Activated T-cell treated with anti-CD3 and anti-CD28 coated beads, Interleukin-2, amount 50 U/mL, for 1 hour (primary cell): ENCODE results near the gene IMPDH1.

Experiments
- DNase-seq: peaks from one replicate; pipeline ENCODE4 v3.0.0-alpha.2; 2020

Gene IMPDH1

DNA sequence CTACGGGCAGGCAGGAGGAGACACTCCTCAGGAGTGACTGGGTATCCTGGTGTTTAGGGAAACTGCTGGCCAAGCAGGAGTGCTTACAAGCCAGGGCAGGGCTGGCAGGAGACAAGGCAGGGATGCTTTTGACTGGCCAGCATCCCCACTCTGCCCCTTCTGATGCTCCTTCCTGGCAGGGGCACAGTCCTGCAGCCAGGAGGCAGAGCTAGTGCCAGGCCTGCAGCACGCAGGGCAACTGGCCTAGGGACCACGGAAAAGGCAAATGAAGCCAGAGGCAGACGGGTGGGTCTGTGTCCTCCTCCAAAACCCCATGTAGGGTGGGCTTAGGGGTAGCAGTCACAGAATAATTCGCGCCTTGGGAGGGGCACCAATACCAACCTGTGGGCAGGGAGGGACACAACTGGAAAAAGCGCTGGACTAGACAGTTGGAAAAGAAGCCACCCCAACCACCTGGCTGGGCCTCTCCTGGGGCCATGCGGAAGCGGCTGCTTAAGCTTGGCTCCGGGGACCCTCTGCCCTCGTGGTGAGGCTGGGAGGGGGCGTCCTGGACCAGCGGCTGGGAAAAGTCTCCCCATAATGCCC is 4.8 kb downstream of the IMPDH1 start:
- DNase-seq = peak; percentile 28

DNA sequence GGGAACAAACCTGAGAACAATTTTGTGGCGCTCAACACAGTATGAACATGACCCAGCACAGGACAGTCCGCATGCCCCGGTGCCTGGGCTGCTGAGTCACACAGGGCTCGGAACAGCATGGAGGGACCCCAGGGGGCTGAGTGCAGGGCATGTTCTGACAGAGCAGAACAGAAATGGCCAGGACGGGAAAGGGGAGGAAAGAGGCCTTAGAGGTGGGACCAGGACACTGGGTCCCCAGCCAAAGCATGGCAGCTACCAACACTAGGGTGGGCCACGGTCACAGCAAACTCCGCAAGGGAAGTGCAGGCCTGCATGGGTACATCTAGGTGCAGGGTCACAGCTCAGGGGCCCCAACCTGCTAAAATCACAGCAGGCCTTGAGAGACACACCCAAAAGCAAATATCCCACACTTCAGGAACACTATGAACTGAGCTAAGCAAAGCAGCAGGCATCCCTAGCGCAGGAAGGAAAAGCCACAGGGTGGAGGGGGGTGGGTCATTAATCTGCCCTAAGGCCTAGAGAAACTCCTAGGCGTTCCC is 5.6 kb downstream of the IMPDH1 start:
- DNase-seq = no peak

DNA sequence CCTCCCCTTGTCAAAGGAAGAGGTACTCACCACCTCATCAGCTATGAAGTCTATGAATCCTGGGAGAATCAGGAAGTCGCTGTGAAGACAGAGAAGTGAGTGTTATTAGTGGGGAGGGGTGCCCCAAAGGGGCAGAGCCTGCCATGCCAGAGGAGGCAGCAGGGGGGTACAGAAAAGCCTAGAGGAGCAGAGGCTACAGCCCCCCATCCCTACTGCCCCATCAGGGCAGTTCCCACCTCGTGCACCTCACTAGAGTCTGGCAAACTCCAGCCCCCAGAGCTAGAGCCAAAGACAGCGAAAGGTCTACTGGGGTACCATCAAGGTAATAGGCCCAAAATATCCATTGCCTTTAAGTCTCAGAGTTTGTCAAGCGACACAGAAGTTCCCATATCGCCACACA is 6.1 kb downstream of the IMPDH1 start:
- DNase-seq = no peak

DNA sequence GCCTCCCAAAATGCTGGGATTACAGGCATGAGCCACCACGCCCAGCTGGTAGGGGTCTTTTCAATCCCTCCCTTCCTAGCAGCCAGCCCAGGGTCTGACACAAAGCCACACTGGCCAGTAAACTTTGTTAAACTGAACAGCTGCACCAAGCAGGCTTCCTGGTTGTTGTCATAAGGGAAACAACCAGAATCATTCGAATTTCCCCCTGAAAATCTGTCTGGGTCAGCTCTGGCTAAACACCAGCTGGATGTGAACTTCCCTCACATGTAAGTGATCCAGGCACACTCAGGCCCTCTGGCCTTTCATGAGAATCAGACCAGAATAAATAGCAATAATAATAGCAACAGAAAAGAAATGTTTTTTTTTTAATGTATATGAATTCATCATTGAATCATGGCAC is 7.4 kb downstream of the IMPDH1 start:
- DNase-seq = no peak

DNA sequence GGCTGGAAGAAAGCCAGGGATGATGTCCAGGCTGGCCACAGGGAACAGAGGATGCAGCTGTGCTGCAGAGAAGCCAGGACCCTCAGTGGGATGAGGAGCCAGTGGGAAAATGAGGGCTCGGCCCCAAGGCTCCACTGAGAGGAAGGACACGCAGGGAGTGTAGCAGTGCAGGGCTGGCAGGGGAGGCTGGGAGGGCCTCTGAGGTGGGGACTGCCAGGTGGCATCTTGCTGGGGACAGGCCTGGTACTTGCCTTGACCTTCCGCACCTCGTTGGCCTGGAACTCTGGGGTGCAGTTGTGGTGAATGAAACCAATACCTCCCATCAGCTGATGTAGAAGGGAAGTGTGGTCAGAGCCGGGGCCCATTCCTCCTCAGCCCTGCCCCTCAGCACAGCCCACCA is 9.2 kb downstream of the IMPDH1 start:
- DNase-seq = no peak

DNA sequence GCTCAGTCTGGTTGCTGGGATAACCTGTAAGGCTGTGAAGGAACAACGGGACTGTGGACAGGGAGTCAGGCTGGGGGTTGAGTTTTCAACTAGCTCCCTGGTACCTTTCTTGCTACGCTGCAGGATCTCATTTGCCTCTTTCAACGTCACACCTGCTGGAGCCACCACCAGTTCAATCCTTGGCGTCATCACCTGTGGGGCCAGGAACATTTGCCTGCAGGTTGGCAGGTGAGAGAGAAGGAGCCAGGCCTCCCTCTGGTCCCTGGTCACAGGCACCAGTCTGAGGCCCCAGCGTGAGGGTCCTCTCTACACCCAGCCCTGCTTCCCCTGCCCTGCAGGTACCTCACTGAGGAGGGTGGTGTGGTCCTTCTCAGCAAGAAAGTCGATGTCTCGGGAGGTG is 9.8 kb downstream of the IMPDH1 start:
- no peak for DNase-seq

DNA sequence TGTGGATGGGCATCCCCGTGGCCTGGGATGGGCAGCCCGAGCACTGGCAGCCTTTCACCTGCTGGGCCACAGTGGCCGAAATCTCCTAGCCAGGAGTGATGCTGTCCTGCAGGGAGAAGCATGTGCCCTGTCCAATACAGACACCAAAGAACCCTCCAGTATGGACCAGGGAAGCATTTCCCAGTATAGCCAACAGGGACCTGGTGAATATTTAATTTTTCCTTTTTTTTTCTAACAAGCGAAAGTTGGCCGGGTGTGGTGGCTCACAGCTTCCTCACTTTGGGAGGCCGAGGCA is 11.0 kb downstream of the IMPDH1 start:
- no peak for DNase-seq

DNA sequence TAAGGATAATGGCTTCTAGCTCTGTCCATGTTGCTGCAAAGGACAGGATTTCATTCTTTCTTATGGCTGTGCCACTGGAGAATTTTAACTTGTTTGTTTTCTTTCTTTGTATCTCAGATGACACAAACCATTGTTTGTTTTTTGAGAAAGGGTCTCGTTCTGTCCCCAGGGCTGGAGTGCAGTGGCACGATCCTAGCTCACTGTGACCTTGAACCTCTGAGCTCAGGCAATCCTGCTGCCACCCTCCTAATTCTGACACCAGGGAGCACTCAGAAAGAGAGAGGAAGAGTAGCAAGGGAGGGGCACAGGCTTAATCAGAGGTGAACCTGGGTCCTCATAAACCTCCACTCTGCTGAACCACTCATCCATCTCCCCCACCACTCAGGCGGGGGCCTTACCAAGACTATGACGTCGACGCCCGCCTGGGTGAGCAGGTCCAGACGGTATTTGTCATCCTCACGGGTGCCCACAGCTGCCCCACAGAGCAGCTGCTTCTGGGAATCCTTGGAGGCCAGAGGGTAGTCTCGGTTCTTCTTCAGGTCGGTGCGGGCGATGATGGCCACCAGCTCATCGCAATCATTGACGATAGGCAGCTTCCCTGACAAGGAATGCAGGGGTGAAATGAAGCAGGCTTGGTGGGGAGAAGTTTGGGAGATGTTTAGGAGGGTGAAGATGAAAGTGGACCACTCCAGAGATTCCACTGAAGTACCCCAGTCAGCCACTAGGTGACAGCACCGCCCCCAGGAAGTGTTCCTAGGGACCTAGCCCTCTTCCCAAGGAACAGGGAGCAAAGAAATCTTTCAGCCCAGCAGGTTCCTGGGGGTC is 11.6 kb downstream of the IMPDH1 start:
- DNase-seq = peak; percentile 54

DNA sequence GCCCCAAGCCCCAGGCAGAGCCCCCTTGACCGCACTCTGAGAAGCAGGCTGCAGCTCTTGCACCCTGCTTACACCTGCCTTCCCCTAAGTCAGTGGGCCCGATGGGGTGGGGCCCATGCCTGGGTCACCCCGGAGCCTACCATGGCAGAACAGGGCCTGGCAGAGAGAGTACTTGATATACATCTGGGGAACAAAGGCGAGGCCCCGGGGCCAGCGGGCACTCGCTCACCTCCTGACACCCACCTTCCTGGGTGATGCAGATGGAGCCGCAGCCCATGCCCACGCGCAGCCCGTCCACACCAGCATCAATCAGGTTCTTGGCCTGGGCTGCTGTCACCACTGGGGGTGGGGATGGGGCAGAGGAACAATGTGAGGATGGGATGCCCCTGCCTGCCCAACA is 13.4 kb downstream of the IMPDH1 start:
- DNase-seq = no peak

DNA sequence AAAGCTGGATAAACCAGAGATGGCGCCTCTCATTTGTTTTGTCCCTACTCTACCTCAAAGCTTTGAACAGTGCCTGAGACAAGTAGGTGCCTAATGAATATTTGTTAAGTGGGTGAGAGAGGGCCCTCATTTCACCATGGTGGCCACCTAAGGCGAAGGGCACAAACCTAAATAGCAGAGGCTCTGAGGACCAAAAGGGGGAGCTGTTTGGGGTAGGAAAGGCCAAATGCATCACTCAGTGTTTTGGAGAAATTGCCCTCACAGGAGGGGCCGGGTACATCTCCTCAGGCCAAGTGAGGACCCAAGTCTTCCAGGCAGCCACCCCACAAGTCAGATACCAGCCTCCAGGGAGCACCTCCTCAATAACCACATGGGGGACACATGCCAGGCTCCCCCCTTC is 14.0 kb downstream of the IMPDH1 start:
- no peak for DNase-seq

DNA sequence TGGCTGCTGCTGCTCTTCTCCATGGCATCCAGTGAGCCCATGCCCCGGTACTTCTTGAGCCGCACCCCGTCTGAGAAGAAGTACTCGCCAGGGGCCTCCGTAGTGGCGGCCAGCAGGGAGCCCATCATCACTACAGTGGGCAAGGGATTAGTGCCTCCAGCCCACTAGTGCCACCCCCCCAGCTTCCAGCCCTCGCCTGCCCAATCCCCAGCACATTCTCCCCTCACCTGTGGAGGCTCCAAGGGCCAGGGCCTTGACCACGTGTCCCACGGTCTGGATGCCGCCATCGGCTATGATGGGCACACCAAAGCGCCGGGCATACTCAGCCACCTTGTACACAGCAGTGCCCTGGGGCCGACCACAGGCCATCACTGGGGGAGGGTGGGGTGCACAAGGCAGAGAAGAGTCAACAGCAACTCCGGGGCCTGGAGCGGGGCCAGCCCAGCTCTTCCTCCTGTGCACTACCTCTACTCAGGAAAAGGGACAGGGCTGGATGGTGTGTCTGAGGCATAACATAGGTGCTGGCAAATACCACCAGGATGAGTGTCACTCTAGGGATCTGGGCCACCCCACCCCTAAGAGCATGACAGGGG is 14.8 kb downstream of the IMPDH1 start:
- DNase-seq = no peak

DNA sequence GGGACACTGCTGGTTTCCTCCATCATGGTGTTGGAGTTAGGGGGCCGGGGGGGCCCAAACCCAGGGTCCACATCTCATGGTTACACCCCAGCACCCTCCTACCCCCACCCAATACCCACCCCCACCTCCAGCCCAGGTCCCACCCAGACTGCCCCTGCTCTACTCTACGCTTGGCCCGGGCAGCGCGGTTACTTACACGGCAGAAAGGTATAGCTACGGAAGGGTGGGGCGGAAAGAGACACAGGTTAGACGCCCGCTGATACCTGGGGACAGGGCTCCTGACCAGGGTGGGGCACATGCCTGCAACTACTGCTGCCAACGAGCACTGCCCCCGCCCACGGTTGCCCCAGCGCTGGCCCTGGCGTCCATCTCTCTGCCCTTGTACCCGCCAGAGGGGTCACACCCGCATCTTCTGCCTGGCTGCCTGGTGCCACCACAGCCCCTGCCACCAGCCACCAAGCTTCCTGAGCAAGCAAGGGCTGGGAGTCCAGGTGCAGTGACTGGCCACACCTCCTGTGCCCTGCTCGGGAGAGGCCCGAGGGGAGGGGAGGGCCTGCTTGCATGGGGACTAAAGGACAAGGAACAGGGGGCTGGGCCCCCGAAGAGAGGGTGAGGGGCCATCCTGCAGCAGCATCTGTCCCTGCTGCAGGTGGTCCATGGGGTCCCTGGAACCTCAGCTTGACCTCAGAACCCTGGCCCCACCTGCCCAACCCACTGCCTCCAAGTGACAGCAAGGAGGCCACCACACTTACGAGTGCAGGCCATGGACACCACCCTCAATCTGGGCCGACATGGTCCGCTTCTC is 16.1 kb downstream of the IMPDH1 start:
- DNase-seq = no peak

DNA sequence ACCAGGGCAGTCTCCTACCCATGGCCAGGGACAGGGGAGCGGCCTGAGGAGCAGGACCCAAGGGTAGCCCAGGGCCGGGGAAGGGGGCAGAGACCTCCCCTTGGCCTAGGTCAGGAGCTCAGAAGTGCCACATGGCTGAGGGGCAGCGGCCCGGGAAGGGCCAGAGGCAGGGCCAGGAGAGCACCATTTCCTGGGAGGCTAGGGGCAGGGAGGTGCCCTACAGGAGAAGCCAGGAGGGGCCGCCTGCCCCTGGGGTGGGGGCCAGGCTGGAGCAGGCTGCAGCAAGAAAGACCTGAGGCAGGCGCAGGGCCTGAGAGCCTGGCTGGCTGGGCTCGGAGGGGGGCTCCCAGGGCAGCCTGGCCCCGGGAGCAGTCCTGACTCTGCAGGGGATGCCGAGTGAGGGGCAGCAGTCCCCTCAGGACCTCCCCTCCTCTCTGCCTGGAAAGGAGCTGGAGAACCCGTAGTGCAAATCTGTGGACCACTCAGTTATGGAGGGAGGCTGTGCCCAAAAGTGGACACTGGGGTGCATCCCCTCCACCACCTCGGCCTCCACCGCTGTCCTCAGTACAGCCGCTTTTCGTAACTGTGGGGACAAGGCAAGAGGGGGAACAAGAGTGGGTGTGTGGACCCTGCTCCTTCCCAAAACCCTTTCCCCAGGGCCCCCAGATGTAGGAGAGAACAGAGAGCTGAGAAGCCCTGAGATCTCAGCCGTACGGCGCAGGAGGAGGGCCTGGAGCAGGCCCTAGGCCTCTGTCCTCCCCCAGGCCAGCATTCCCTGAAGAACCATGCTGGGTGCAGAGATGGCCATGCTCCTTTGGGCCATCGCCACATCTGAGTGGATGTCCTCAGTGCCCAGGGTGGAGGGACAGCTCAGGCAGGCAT is 17.1 kb downstream of the IMPDH1 start:
- no peak for DNase-seq

DNA sequence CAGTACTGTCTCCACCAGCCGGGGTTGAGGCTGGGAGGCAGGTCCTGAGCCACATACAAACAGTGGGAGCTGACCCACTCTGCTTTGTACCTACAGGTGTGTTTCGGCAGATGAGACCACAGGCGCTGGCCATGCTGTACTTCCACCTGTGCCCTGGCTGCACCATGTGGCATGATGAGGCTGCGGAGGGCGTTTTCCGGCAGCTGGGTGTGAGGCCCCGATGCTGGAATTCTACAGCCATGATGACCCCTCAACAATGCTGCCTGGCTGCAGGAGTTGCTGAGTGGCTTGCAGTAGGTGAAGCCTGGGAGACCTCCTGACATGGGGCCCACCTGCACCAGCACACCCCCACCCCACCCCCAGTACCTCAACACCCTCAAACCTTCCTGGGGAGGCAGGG is 18.0 kb downstream of the IMPDH1 start:
- DNase-seq = no peak

DNA sequence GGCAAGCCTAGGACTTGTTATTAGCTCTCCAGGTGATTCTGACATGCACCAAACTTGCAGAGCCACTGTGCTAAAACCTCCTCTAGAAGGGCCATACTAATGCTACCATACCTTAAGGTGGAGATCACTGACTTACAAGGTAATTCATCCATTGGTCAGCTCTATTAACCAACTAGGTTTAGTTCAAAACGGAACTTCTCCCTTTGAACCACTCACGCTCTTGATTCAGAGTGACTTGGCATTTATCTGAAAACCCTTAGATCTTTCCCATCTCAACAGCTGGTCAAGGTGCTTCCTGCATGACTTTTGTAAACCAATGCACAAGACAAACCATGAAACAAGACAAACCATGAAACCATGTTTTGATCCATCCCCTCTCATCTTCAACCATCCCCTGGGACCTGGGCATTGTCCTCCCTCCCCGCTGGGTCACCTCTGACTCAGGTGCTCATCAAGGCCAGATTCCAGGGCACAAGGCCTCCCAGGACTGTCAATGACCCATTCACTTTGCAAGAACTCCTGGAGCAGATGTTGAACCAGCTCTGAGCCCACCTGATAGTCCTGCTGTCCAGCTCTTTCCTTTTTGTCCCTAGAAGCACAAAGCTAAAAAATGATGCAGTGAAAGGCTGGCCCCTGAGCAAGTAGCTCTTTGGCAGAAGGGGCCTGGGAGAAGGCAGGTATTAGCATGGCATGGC is 18.8 kb downstream of the IMPDH1 start:
- DNase-seq = no peak

DNA sequence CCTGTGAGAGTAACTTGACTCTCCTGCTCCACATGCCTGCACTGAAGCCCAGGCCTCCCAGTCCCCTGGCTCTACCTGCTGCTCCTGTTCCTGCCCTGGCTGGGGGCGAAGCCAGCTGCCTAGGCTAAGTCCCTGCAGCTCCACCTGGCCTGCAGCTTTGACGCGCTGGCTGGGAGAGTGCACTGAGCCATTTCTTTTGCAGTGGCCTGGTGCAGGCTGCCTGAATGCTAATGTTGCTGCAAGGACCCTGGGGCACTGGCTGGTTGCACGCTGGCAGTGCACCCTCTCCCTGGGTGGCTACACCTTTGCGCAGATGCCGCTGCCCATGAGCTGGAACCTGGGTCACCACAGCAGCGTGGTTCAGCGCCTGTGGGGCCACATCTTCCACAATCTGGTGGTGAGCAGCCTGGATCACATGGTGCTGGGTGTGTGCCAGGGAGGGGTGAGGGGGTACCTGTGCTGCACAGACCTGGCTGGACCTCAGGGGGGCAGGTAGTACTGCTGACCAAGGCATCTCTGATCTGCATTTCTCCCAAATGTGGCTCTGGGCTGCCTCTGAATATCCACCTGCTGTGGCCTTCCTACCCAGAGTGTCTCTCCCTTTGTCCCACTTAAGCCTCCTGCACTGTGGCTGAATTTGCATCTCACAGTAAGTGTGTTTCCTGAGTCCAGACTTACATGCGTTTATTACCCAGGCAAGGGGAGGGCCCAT is 20.0 kb downstream of the IMPDH1 start:
- no peak for DNase-seq

DNA sequence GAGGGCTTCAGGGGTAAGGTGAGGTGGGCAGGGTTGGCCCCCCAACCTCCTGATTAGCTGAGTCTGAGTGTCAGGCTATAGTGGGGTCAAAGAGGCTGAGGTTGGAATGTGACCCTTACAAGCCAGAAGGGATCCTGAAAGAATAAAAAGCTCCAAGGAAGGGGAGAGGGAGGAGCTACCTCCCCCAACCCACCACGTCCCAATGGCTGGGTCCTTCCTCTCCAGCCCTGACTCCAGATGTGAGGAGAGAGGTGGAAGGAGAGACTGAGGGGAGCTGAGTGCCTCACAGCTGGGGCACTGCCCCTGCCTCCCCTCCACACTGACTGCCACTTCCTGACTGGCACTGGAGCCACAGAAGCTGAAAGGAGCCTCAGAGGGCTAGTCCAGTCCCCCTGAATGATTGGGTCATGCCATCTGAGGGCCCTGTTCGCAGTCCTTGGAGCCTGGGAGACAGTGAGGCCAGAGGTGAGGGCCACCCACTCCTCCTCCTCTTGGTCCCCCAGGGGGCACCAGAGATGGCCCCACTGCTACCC is 20.6 kb downstream of the IMPDH1 start:
- no peak for DNase-seq

DNA sequence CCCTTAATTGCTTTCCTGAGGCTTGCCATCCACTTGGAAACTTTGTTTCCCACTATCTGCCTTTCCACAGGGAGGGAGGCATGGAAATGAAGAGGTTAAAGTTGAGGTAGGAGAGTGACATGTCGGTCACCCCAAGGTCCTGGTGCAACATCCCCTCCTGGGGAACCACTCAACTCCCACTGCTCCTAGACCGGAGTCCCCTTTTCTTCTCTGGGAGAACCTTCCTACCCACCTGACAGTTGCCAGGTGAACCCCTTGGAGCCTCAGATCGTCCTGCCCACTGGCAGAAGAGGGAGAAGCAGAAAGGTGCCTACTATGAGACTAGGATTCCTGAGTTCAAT is 21.7 kb downstream of the IMPDH1 start:
- no peak for DNase-seq

DNA sequence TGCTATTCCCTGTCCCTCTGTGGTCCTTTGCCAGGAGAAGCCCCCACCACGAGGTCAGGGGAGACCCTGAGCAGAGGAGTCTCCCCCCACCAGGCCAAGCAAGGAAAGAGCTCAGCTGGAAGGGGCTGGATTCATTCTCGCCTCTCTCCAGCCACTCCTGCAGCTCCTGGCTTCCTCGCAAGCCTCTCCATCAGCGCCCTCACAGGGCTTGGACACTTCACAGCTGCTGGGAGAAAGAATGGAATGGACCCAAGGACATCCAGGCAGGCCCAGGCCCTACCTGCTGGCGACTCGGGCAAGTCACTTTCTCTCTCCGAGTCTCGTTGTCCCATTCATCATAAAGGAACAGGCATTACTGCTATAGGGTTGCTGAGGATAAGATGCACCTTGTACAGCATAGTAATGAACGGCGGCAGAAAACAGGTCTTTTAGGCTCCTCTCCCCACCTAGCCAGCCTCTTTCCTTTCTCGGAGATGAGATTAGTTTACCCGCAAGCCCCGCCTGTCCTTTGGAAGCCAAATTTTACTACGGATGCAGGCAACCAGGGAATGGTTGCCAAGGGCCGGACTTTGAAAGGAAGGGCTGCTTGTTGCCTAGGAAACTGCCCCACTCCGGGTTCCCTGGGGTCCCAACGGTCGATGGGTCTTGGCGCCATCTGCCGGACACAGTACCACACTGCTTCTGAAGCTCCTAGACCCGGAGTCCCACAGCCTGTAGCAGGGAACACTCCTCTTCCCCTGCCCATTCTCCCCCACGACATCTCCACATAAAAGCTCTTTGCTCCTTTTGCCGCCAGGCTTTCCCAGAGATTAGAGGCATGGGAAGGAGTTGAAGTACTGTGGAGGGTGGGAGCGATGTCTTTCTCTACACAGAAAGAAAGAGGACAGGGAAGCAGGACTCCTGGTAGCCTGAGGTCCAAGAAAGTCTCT is 22.3 kb downstream of the IMPDH1 start:
- peak; percentile 72 for DNase-seq
